ENCODE measurements around the gene FBXO2. TPM values are rescaled to one million over a fixed set of nuclear protein-coding genes. Genes with fewer than 3 reads are reported as not detected.

FBXO2 gene
- total RNA-seq, 1 experiment from 2014 or later: 81.1 TPM

- TF ChIP-seq MAX (IDR thresholded peaks at IDR 0.05): no peak
- no peak for TF ChIP-seq RAD21 (IDR thresholded peaks at IDR 0.05; ENCODE audit: low read depth)
- TF ChIP-seq, protein P1, sequence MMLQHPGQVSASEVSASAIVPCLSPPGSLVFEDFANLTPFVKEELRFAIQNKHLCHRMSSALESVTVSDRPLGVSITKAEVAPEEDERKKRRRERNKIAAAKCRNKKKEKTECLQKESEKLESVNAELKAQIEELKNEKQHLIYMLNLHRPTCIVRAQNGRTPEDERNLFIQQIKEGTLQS (IDR thresholded peaks at IDR 0.05): no peak
- TF ChIP-seq EGR1 (IDR thresholded peaks at IDR 0.05; ENCODE audit: low read depth): no peak
- TF ChIP-seq ZNF274 (IDR thresholded peaks at IDR 0.05; ENCODE audit: low read depth, low read length): no peak
- no peak for TF ChIP-seq ELF1 (IDR thresholded peaks at IDR 0.05; ENCODE audit: borderline replicate concordance, low read depth)
- TF ChIP-seq SP1 (IDR thresholded peaks at IDR 0.05; ENCODE audit: low read depth): no peak
- TF ChIP-seq JUND (IDR thresholded peaks at IDR 0.05): no peak
- TF ChIP-seq CBX3 (IDR thresholded peaks at IDR 0.05; ENCODE audit: low read depth): no peak
- TF ChIP-seq POLR2A (IDR thresholded peaks at IDR 0.05; ENCODE audit: borderline replicate concordance, extremely low read depth, insufficient read depth, insufficient read length): no peak
- no peak for TF ChIP-seq CEBPB (IDR thresholded peaks at IDR 0.05; ENCODE audit: low read depth)
- TF ChIP-seq FOSL1 (IDR thresholded peaks at IDR 0.05; ENCODE audit: low read depth): no peak
Measured at GRCh38 chr1:11620924-11621323, 33.3 kb downstream of the FBXO2 start (continued).

GRCh38 chr1:11620405-11620804 lies 33.8 kb downstream of the FBXO2 start:
- RAD21 ChIA-PET (ENCODE audit: low non-redundant PET in 1 of 2, low total read pairs in 2 of 2, uncharacterized antibody in 2 of 2, unreplicated experiment in 2 of 2): no interaction called here
- TF ChIP-seq POLR2AphosphoS5 (IDR thresholded peaks at IDR 0.05; ENCODE audit: low read depth, low read length): no peak
- TF ChIP-seq EZH2phosphoT487 (IDR thresholded peaks at IDR 0.05; ENCODE audit: borderline replicate concordance): no peak
- TF ChIP-seq REST (IDR thresholded peaks at IDR 0.05; ENCODE audit: low read depth): no peak
- no peak for TF ChIP-seq SP1 (IDR thresholded peaks at IDR 0.05; ENCODE audit: low read depth)
- TF ChIP-seq TCF7L2 (IDR thresholded peaks at IDR 0.05; ENCODE audit: borderline replicate concordance, extremely low read depth, insufficient read depth, insufficient read length): no peak
- TF ChIP-seq EZH2 (IDR thresholded peaks at IDR 0.05): no peak
- no peak for TF ChIP-seq ZNF274 (IDR thresholded peaks at IDR 0.05; ENCODE audit: low read depth, low read length)
- no peak for TF ChIP-seq EGR1 (IDR thresholded peaks at IDR 0.05; ENCODE audit: low read depth)
- no peak for TF ChIP-seq MAX (IDR thresholded peaks at IDR 0.05)
- no peak for TF ChIP-seq JUND (IDR thresholded peaks at IDR 0.05)
- no peak for TF ChIP-seq YY1 (IDR thresholded peaks at IDR 0.05; ENCODE audit: extremely low read depth, insufficient replicate concordance, low read depth, low read length)
- no peak for TF ChIP-seq ZFX (IDR thresholded peaks at IDR 0.05)
- TF ChIP-seq ELF1 (IDR thresholded peaks at IDR 0.05; ENCODE audit: borderline replicate concordance, low read depth): no peak
- TF ChIP-seq, protein P2, sequence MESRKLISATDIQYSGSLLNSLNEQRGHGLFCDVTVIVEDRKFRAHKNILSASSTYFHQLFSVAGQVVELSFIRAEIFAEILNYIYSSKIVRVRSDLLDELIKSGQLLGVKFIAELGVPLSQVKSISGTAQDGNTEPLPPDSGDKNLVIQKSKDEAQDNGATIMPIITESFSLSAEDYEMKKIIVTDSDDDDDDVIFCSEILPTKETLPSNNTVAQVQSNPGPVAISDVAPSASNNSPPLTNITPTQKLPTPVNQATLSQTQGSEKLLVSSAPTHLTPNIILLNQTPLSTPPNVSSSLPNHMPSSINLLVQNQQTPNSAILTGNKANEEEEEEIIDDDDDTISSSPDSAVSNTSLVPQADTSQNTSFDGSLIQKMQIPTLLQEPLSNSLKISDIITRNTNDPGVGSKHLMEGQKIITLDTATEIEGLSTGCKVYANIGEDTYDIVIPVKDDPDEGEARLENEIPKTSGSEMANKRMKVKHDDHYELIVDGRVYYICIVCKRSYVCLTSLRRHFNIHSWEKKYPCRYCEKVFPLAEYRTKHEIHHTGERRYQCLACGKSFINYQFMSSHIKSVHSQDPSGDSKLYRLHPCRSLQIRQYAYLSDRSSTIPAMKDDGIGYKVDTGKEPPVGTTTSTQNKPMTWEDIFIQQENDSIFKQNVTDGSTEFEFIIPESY (IDR thresholded peaks at IDR 0.05; ENCODE audit: extremely low read depth, insufficient replicate concordance, low read length): no peak
- no peak for TF ChIP-seq CEBPB (IDR thresholded peaks at IDR 0.05; ENCODE audit: low read depth)
- no peak overlapping the region for H3K27ac ChIP-seq (ENCODE audit: low read depth, low read length)

More at GRCh38 chr1:11620405-11620804, 33.8 kb downstream of the FBXO2 start:
- Histone ChIP-seq H3K4me1 (ENCODE audit: control insufficient read depth in 1 of 2, insufficient read depth in 2 of 2, low read length in 2 of 2) (no peaks in the 10 kb centered on the region), H3K4me3 (replicated peaks in 1 of 2; ENCODE audit: low read depth in 1 of 2, low read length in 2 of 2) (no peak overlapping the region), H3K9me3 (ENCODE audit: control insufficient read depth in 1 of 2, insufficient read depth in 1 of 2, low read depth in 1 of 2, low read length in 2 of 2) (no peaks in the 10 kb centered on the region), H3K79me2 (ENCODE audit: insufficient read depth, low read length) (no peaks in the 10 kb centered on the region), H3K36me3 (ENCODE audit: control insufficient read depth in 1 of 2, insufficient read depth in 2 of 2, low read length in 2 of 2) (no peaks in the 10 kb centered on the region), H2AFZ (ENCODE audit: low read depth, low read length, poor library complexity, severe bottlenecking) (no peak overlapping the region), H4K20me1 (ENCODE audit: insufficient read depth) (no peaks in the 10 kb centered on the region), H3K4me2 (ENCODE audit: low read length) (no peak overlapping the region), H3K9ac (ENCODE audit: low read length) (no peak overlapping the region), H3K27me3 (ENCODE audit: insufficient read depth, low read length) (no peaks in the 10 kb centered on the region), H3K9me2 (ENCODE audit: insufficient read depth) (no peaks in the 10 kb centered on the region)
- POLR2A ChIA-PET: no interaction called here
- ATAC-seq (no peak), DNase-seq (ENCODE audit: low read depth, low spot score) (no peak)
- no TSS peak for BruUV-seq (replicated peaks)
- intact Hi-C loops (cut with micrococcal nuclease): no loop called here
- CTCF ChIA-PET: no interaction called here
